ENCODE data around the gene HEPHL1. TPM values are rescaled to one million over a fixed set of nuclear protein-coding genes. Genes with fewer than 3 reads are reported as not detected.

Gene HEPHL1
- total RNA-seq, 1 donor from 2014 or later = 0.02 TPM

DNA sequence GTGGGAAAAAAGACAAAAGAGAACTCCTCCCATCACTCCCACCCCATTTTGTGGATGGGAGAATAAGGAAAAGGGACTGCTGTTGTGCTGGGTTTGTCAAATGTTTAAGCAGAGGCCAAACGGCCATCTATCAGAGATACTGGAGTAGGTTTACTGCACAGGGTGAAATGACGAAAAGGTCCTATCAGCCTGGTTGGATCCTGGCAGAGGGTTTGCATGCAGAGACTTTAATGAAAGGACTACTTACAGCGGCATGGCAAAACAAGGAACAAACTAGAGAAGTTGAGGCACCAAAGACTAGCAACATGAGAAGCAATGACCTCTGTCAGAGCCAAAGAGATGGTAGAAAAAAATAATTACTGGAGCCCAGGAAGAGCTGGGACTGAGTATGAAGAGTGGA lies 32.2 kb upstream of the HEPHL1 start:
- H3K79me2 ChIP-seq (ENCODE audit: low read depth) = no peaks in the 10 kb centered on the region
- Mint-ChIP-seq H3K4me1 (peaks cover 3% of the 10 kb centered on the region), H3K27me3 (ENCODE audit: insufficient read depth, low read depth) (peaks cover 4% of the 10 kb centered on the region), H3K27ac (no peak overlapping the region), H3K9me3 (peaks cover 5% of the 10 kb centered on the region), H3K4me3 (no peak overlapping the region), H3K36me3 (no peaks in the 10 kb centered on the region)
- H3K9ac ChIP-seq = no peak overlapping the region
- H2AFZ ChIP-seq (replicated peaks) = no peak overlapping the region
- no peak for TF ChIP-seq EZH2phosphoT487 (IDR thresholded peaks at IDR 0.05)
- no peak for TF ChIP-seq EZH2 (IDR thresholded peaks at IDR 0.05)
- TF ChIP-seq, protein P1, sequence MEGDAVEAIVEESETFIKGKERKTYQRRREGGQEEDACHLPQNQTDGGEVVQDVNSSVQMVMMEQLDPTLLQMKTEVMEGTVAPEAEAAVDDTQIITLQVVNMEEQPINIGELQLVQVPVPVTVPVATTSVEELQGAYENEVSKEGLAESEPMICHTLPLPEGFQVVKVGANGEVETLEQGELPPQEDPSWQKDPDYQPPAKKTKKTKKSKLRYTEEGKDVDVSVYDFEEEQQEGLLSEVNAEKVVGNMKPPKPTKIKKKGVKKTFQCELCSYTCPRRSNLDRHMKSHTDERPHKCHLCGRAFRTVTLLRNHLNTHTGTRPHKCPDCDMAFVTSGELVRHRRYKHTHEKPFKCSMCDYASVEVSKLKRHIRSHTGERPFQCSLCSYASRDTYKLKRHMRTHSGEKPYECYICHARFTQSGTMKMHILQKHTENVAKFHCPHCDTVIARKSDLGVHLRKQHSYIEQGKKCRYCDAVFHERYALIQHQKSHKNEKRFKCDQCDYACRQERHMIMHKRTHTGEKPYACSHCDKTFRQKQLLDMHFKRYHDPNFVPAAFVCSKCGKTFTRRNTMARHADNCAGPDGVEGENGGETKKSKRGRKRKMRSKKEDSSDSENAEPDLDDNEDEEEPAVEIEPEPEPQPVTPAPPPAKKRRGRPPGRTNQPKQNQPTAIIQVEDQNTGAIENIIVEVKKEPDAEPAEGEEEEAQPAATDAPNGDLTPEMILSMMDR (IDR thresholded peaks at IDR 0.05) = no peak
- no peaks in the 10 kb centered on the region for H3K4me1 ChIP-seq
- no peak overlapping the region for H3K4me2 ChIP-seq
- no peaks in the 10 kb centered on the region for H3K27me3 ChIP-seq
- H3F3A ChIP-seq (ENCODE audit: low read depth) = no peaks in the 10 kb centered on the region
- no peaks in the 10 kb centered on the region for H4K20me1 ChIP-seq (ENCODE audit: low read depth)
- no peaks in the 10 kb centered on the region for H3K36me3 ChIP-seq
- no peak for DNase-seq (ENCODE audit: low spot score)
- H3K4me3 ChIP-seq = no peak overlapping the region
- peaks cover 11% of the 10 kb centered on the region for H3K9me3 ChIP-seq (ENCODE audit: low read depth)
- H3K27ac ChIP-seq = no peak overlapping the region

DNA sequence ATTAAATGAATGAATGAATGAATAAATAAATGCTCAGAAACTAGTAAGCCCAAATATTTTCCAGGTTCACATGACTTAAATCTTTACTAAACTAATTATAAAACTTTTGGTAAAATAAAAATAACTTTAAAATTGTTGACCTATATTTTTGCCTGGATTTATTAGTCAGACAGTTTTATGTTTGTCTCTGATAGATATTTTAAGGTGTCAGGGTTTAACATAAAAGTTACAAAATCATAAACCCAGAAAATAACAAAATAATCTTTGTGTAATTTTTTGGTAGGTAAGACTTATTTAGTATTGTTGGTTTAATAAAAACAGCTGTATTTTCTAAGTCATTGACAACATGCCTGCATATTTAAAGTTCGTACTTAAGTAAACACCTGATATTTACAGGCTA lies 27.4 kb upstream of the HEPHL1 start:
- H3K9me3 ChIP-seq (ENCODE audit: low read depth) = peaks cover 11% of the 10 kb centered on the region
- H4K20me1 ChIP-seq (ENCODE audit: low read depth) = no peaks in the 10 kb centered on the region
- no peaks in the 10 kb centered on the region for H3K36me3 ChIP-seq
- no peak overlapping the region for H3K9ac ChIP-seq
- no peaks in the 10 kb centered on the region for H3K4me1 Mint-ChIP-seq
- no peaks in the 10 kb centered on the region for H3K27me3 ChIP-seq
- H3K4me1 ChIP-seq = no peaks in the 10 kb centered on the region
- H3K36me3 Mint-ChIP-seq = no peaks in the 10 kb centered on the region
- H3K4me2 ChIP-seq = no peak overlapping the region
- peaks cover 11% of the 10 kb centered on the region for H3K9me3 Mint-ChIP-seq
- no peak overlapping the region for H3K4me3 ChIP-seq
- TF ChIP-seq EZH2phosphoT487 (IDR thresholded peaks at IDR 0.05) (no peak), EZH2 (IDR thresholded peaks at IDR 0.05) (no peak)
- TF ChIP-seq, protein P1 (IDR thresholded peaks at IDR 0.05) = no peak
- H3K27ac Mint-ChIP-seq = no peak overlapping the region
- H3F3A ChIP-seq (ENCODE audit: low read depth) = no peaks in the 10 kb centered on the region
- no peaks in the 10 kb centered on the region for H3K79me2 ChIP-seq (ENCODE audit: low read depth)
- H2AFZ ChIP-seq (replicated peaks) = no peak overlapping the region
- DNase-seq (ENCODE audit: low spot score) = no peak
- no peak overlapping the region for H3K4me3 Mint-ChIP-seq
- no peaks in the 10 kb centered on the region for H3K27me3 Mint-ChIP-seq (ENCODE audit: insufficient read depth, low read depth)
- H3K27ac ChIP-seq = no peak overlapping the region

DNA sequence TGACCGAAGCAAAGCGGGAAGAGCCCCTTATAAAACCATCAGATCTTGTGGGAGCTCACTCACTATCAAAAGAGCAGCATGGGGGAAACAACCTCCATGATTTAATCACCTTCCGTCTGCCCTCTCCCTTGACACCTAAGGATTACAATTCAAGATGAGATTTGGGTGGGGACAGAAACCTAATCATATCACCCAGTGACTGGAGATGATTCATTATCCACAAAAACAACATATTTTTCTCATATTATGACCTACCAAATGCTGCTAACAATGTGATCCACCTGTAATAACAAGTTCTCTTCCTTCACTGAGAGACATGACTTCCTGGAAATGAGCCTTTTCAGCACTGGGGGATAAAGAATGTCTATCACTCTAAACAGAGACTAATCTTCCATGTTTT lies 23.4 kb upstream of the HEPHL1 start:
- Histone ChIP-seq H3K27ac (no peak overlapping the region), H3K4me3 (no peak overlapping the region), H3K9me3 (ENCODE audit: low read depth) (peaks cover 11% of the 10 kb centered on the region), H2AFZ (replicated peaks) (no peak overlapping the region), H3K4me1 (no peaks in the 10 kb centered on the region), H3K9ac (no peak overlapping the region), H3K4me2 (no peak overlapping the region), H3K36me3 (no peaks in the 10 kb centered on the region), H4K20me1 (ENCODE audit: low read depth) (no peaks in the 10 kb centered on the region), H3F3A (ENCODE audit: low read depth) (no peaks in the 10 kb centered on the region), H3K27me3 (no peaks in the 10 kb centered on the region), H3K79me2 (ENCODE audit: low read depth) (no peaks in the 10 kb centered on the region)
- Mint-ChIP-seq H3K9me3 (peaks cover 10% of the 10 kb centered on the region), H3K4me3 (no peak overlapping the region), H3K4me1 (no peaks in the 10 kb centered on the region), H3K36me3 (no peaks in the 10 kb centered on the region), H3K27ac (no peak overlapping the region), H3K27me3 (ENCODE audit: insufficient read depth, low read depth) (no peaks in the 10 kb centered on the region)
- no peak for DNase-seq (ENCODE audit: low spot score)
- TF ChIP-seq, protein P1 (IDR thresholded peaks at IDR 0.05) = no peak
- no peak for TF ChIP-seq EZH2phosphoT487 (IDR thresholded peaks at IDR 0.05)
- TF ChIP-seq EZH2 (IDR thresholded peaks at IDR 0.05) = no peak

Measured in neural progenitor cell (in vitro differentiated cells).